Loucy (cell line): Measurements from ENCODE around the gene FLYWCH2.

ENCODE experiments used
- CTCF ChIP-seq: fragments of 200-600 bp; sonication (generic); conservative IDR thresholded peaks from 2 replicates; pipeline ENCODE4 v1.5.1; 2014; ENCODE audit warnings: mild to moderate bottlenecking, antibody characterized with exemption, low read length
- EZH2phosphoT487 ChIP-seq: fragments of 200-600 bp; IDR thresholded peaks from 2 replicates; pipeline ENCODE4 v1.6.1; 2018; ENCODE audit warnings: antibody characterized with exemption, mild to moderate bottlenecking, moderate library complexity, borderline replicate concordance

GRCh38 chr16:2899564-2900072, 16.6 kb downstream of the FLYWCH2 start:
- TF ChIP-seq CTCF (no peak), EZH2phosphoT487 (no peak)
